GM19324 (cell line): Measurements from ENCODE around the gene IGHMBP2.

Source experiments
- ATAC-seq: cut with Tn5 transposase; IDR thresholded peaks from one replicate; pipeline ENCODE4 v1.9.1; 2021; ENCODE audit warnings: mild to moderate bottlenecking, moderate library complexity; ENCODE audit not compliant: unreplicated experiment, low FRiP score

Gene IGHMBP2

GRCh38 chr11:68938816-68939582 is 35.3 kb downstream of the IGHMBP2 start:
- no peak for ATAC-seq

- no peak for ATAC-seq
Measured at GRCh38 chr11:68939583-68940555, 36.2 kb downstream of the IGHMBP2 start.

- no peak for ATAC-seq
Measured at GRCh38 chr11:68940651-68941323, 37.1 kb downstream of the IGHMBP2 start.

GRCh38 chr11:68941324-68942094 is 37.8 kb downstream of the IGHMBP2 start:
- ATAC-seq, result no peak

- ATAC-seq, result no peak
Measured at GRCh38 chr11:68942095-68942620, 38.5 kb downstream of the IGHMBP2 start.

GRCh38 chr11:68942751-68943271 is 39.1 kb downstream of the IGHMBP2 start:
- ATAC-seq, result no peak

GRCh38 chr11:68946416-68947090 is 42.9 kb downstream of the IGHMBP2 start:
- ATAC-seq, result no peak

GRCh38 chr11:68947151-68947550 is 43.5 kb downstream of the IGHMBP2 start:
- no peak for ATAC-seq

GRCh38 chr11:68948496-68948895 is 44.8 kb downstream of the IGHMBP2 start:
- ATAC-seq, result no peak

- no peak for ATAC-seq
Measured at GRCh38 chr11:68948935-68949334, 45.2 kb downstream of the IGHMBP2 start.

GRCh38 chr11:68950270-68950669 is 46.6 kb downstream of the IGHMBP2 start:
- no peak for ATAC-seq

- ATAC-seq, result no peak
Measured at GRCh38 chr11:68950762-68951161, 47.1 kb downstream of the IGHMBP2 start.

- no peak for ATAC-seq
Measured at GRCh38 chr11:68954836-68955606, 51.3 kb downstream of the IGHMBP2 start.

GRCh38 chr11:68955607-68955958 is 51.9 kb downstream of the IGHMBP2 start:
- ATAC-seq, result no peak

GRCh38 chr11:68956142-68956541 is 52.5 kb downstream of the IGHMBP2 start:
- no peak for ATAC-seq

GRCh38 chr11:68956547-68957254 is 53.0 kb downstream of the IGHMBP2 start:
- no peak for ATAC-seq

- no peak for ATAC-seq
Measured at GRCh38 chr11:68958211-68958610, 54.5 kb downstream of the IGHMBP2 start.
